Measurements from ENCODE around the gene ZBTB20.

DNA sequence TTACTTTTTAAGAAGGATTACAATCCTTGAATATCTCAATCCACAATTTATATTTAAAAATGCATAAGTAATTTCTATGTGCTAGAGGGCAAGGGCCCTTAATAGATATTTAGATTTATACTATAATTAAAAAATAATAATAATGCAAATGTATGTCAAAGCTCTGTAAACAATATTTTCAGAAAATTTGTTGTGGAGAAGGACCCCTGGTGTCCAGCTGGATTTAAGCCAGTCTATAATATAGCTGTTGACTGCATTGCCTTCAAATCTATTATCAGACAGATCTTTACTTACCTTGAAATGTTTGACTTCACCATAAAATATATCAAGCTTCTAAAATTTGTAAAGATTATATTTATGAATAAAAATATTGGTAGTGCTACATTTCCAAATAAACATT is 65.6 kb downstream of the ZBTB20 start:
- TF ChIP-seq, protein P1, sequence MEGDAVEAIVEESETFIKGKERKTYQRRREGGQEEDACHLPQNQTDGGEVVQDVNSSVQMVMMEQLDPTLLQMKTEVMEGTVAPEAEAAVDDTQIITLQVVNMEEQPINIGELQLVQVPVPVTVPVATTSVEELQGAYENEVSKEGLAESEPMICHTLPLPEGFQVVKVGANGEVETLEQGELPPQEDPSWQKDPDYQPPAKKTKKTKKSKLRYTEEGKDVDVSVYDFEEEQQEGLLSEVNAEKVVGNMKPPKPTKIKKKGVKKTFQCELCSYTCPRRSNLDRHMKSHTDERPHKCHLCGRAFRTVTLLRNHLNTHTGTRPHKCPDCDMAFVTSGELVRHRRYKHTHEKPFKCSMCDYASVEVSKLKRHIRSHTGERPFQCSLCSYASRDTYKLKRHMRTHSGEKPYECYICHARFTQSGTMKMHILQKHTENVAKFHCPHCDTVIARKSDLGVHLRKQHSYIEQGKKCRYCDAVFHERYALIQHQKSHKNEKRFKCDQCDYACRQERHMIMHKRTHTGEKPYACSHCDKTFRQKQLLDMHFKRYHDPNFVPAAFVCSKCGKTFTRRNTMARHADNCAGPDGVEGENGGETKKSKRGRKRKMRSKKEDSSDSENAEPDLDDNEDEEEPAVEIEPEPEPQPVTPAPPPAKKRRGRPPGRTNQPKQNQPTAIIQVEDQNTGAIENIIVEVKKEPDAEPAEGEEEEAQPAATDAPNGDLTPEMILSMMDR (IDR thresholded peaks at IDR 0.05): no peak
- TF ChIP-seq POLR2A (IDR thresholded peaks at IDR 0.05): no peak
- no peak for TF ChIP-seq EP300 (IDR thresholded peaks at IDR 0.05)
